T-helper 22 cell (primary cell): Measurements from ENCODE around the gene APOL6.
"Not testable (repeated sequence)": the region's sequence is repeated elsewhere in the genome, so short reads cannot be mapped to it uniquely, and the experiment has no call there.

ENCODE experiments used
- DNase-seq: peaks from one replicate; pipeline ENCODE4 v3.0.0-alpha.2; 2020; ENCODE audit warnings: low read depth

APOL6 gene

GRCh38 chr22:35638410-35638809 is 9.8 kb upstream of the APOL6 start:
- no peak for DNase-seq

- no peak for DNase-seq
These were observed 6.6 kb upstream of the APOL6 start for GRCh38 chr22:35641494-35642120.

DNA sequence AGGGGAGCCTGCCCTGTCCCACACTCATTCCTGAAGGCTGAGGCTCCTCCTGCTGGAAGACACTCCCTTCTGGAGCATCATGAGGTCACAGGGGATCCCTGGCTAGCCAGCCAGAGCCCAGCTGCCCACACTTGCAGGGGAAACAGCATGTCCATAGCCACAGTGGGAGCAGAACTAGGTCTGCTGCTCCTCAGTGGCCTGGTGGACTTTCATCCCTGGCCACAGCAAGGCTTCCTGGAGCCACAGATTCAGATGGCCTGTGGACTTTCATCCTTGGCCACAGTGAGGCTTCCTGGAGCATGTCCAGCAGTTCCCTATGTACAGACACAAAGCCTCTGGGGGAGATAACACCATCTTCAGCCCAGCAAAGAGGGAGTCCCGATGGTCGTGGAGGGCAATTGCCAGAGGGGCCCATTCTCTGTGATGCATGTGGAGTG is 5.9 kb upstream of the APOL6 start:
- no peak for DNase-seq

DNA sequence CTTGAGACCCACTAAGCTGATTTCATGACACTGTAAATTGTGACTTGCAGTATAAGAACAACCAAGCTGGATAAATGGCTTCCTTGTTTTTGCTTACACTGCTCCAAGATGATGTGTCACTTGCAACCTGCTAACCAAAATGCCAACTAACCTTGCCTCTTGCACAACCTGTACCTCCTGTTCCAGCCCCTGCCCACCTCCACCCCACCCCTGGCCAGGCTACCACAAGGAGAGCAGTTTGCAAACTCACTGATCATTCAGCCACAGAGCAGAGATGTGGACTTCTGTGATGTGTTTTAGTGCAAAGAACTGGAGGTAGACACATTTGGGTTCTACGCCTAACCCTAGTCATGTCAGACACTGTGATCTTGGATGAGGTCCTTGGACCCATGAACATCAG is 4.3 kb upstream of the APOL6 start:
- DNase-seq: no peak

DNA sequence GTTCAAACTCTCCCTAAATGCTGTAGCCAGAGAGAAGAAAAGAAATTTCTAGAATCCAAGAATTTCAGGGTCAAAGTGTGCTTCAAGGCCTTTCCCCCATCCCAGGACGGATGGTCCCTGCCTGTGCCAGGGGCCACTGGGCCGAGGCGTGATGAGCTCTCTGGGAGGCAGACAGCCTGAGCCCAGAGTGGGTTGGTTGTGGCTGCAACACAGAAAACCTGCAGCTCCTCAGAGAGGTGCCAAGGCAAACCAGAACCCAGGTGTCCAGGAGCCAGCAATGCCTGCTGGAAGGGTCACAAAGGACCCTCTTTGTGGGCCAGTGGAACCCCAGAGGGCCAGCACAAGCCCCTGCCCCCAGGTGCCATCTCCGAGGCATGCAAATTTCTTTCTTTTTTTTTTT is 2.6 kb upstream of the APOL6 start:
- no peak for DNase-seq

DNA sequence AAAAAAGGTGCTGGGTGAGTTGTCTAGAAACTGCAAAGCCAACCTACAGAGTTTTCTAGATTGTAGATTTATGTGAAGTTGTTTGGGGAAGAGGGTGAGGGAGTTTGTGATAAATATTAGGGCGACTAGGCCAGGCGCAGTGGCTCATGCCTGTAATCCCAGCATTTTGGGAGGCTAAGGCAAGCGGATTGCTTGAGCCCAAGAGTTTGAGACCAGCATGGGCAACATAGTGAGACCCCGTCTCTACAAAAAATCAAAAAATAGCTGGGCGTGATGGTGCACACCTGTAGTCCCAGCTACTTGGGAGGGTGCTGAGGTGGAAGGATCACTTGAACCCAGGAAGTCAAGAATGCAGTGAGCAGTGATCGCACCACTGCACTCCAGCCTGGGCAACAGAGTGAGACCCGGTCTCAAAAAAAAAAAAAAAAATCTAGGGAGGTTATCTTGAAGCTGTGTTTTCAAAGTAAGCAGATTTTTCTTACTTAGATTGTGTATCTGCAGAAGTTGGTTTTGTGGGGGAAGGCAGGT is 844 bp downstream of the APOL6 start:
- no peak for DNase-seq

DNA sequence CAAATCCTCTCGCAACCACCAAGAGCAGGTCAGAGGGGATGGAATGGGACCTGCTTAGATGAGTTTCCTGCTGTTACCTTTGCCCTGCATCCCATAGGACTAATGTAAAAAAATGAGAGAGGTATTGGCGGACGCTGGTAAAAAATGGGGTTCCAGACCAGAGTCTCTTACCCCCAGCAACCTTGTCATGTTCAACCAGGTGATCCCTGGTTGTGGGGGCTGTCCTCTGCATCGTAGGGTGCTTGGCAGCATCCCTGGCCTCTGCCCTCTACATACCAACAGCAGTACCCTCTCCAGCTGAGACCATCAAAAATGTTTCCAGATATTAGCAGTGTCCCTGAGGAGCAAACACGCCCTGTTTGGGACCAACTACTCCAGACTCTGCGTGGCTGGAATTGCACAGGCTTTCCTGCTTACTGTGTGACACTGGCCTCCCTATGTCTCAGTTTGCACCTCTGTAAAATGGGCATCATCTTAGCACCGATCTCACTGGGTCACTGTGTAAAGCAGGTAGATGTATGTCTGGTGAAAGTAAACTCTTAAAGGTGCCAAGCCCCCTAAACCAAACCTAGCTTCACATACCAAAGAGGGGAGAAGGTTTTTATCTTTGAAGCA is 1.5 kb downstream of the APOL6 start:
- no peak for DNase-seq

GRCh38 chr22:35651085-35651484 is 2.8 kb downstream of the APOL6 start:
- no peak for DNase-seq

DNA sequence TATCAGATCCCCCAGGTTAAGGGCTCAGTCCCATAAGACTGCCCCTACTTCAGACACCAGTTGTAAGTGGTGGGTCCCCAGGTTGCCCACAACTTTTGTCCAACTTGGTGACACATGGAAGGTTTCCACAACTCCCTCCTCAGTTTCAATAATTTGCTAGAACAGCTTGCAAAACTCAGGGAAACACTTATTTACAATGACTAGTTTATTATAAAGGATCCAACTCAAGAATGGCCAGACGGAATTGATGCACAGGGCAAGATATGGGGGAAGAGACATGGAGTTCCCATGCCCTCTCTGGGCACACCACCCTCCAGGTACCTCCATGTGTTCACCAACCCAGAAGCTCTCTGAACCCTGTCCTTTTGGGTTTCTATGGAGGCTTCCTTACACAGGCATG is 5.6 kb downstream of the APOL6 start:
- no peak for DNase-seq

GRCh38 chr22:35656284-35656752 is 8.1 kb downstream of the APOL6 start:
- DNase-seq: no peak

- DNase-seq: no peak
These were observed 9.5 kb downstream of the APOL6 start for GRCh38 chr22:35657571-35658312.

- DNase-seq: peak; percentile 75
These were observed 12.3 kb downstream of the APOL6 start for GRCh38 chr22:35660291-35661127.

GRCh38 chr22:35661464-35661863 is 13.2 kb downstream of the APOL6 start:
- DNase-seq: peak; percentile 12

DNA sequence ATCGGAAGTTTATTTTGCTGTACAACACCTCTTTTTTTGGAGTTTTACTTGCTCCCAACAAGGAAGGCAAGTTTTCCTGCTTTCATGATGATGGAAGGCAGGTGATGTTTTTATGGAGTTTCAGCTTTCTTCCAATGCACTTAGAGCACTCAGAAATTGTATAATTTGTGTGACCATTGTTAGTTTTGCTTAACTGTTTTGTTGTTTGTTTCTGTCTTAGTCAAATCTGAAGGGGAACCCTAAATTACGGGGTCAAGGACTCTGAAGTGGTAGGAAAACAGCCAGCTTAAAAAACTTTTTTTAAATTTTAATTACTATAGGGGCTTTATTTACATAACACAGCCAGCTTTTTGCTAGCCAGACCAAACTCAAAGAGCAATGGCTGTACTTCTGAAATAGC is 14.7 kb downstream of the APOL6 start:
- no peak for DNase-seq

GRCh38 chr22:35663371-35663770 is 15.1 kb downstream of the APOL6 start:
- no peak for DNase-seq

- no peak for DNase-seq
These were observed 16.8 kb downstream of the APOL6 start for GRCh38 chr22:35664955-35665587.

DNA sequence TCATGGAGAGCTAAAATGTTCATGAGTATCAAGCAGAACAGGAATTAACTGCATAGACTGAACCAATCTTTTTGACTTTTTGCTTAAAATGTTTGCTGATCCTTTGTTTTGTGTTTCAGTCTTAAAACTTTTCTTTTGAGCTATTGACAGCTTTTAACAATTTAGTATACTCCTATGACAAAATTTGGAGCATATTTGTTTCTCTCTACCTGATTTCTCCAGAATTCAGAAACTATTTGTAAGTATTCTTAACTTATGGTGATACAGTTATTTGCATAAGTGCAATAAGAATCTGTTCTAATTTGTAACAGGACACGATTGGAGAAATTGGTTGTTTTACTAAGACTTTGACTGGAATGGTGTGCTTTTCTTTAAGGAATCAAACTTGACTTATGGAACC is 18.5 kb downstream of the APOL6 start:
- not testable (repeated sequence) for DNase-seq

- DNase-seq: no peak
These were observed 26.1 kb downstream of the APOL6 start for GRCh38 chr22:35674335-35674734.

DNA sequence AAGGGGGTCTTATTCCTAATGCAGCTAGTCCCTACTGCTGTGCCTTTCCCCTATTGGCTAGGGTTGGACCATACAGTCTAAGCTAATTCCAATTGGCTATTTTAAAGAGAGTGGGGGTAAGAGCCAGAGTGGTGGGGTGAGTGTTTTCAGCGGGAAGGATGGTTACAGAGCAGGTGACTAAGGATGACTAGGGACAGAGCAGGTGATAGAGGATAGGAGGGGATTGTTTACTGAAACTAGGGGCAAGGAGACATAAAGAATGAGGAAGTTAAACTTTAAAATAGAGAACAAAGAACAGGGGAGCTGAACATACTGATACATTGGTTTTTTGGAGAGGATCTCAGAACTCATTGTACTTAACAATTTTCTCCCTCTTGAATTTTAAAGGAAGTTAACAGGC is 27.8 kb downstream of the APOL6 start:
- DNase-seq: not testable (repeated sequence)

DNA sequence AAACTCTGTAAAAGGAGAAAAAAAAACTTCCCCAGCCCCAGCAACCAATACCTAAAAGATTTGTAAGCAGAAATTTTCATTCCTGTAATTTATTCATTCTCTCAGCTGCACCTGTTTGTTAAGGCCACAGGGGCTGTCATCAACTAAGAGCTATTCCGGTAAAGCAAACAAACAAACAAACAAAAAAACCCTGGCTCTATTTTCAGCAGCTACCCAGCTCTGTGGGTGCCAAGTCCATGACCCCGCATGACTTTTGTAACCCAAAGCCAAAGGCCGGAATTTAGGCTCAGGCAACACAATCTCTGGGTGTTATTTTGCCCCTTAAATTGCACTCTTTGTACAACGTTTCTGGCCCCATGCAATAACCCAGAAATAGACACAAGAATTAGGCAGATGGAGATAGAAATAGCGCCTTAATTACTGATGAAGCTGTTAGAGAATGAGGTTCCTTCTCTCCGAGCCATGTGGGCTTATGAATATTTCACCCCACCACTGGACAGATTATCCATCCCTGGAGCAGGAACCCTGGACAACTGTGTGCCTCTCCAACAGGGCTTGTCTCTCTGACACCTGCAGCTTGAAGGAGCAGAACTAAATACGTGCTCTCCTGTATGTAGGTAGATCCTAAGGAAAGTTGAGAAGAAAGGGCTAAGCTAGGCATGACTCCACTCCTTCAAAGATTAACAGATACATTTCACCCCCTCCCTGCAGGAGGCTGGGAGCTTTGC is 29.4 kb downstream of the APOL6 start:
- no peak for DNase-seq

GRCh38 chr22:35678836-35679235 is 30.6 kb downstream of the APOL6 start:
- no peak for DNase-seq
